KMS-11 (cell line): ENCODE data around the gene CFDP1.

Experiments used
- H2AFZ ChIP-seq: fragments of 200-600 bp; sonication (generic); 2 replicates; pipeline ENCODE4 v1.6.1; 2016; ENCODE audit warnings: antibody characterized with exemption, mixed run types, low read depth
- H3K27ac ChIP-seq: fragments of 200-600 bp; sonication (generic); 2 replicates; pipeline ENCODE4 v1.6.1; 2016; ENCODE audit warnings: mild to moderate bottlenecking, mixed run types
- H3K27me3 ChIP-seq: fragments of 200-600 bp; sonication (generic); 2 replicates; pipeline ENCODE4 v1.6.1; 2017; ENCODE audit warnings: mild to moderate bottlenecking, low read depth, mixed run types, moderate library complexity; ENCODE audit not compliant: insufficient read depth
- H3K36me3 ChIP-seq: fragments of 200-600 bp; sonication (generic); 2 replicates; pipeline ENCODE4 v1.6.1; 2017; ENCODE audit warnings: mild to moderate bottlenecking, mixed run types; ENCODE audit not compliant: insufficient read depth
- H3K4me1 ChIP-seq: fragments of 200-600 bp; sonication (generic); 2 replicates; pipeline ENCODE4 v1.6.1; 2016; ENCODE audit warnings: mild to moderate bottlenecking, low read depth, mixed run types; ENCODE audit not compliant: poor library complexity, severe bottlenecking
- H3K4me2 ChIP-seq: fragments of 200-600 bp; sonication (generic); 2 replicates; pipeline ENCODE4 v1.7.0; 2016; ENCODE audit warnings: mild to moderate bottlenecking, mixed run types
- H3K4me3 ChIP-seq: fragments of 200-600 bp; sonication (generic); IDR thresholded peaks from 2 replicates; pipeline ENCODE4 v1.6.1; 2017; ENCODE audit warnings: low read depth, low read length, mixed read lengths; ENCODE audit not compliant: insufficient read depth
- H3K79me2 ChIP-seq: fragments of 200-600 bp; sonication (generic); 2 replicates; pipeline ENCODE4 v1.6.1; 2016; ENCODE audit warnings: low read depth, mixed run types; ENCODE audit not compliant: insufficient read depth
- H3K9ac ChIP-seq: fragments of 200-600 bp; sonication (generic); 2 replicates; pipeline ENCODE4 v1.6.1; 2016; ENCODE audit warnings: mild to moderate bottlenecking, mixed run types
- H4K20me1 ChIP-seq: fragments of 200-600 bp; sonication (generic); 2 replicates; pipeline ENCODE4 v1.6.1; 2016; ENCODE audit warnings: mild to moderate bottlenecking, mixed run types; ENCODE audit not compliant: insufficient read depth
- TF ChIP-seq, protein P1 (sequence below): fragments of 200-600 bp; sonication (generic); conservative IDR thresholded peaks from 2 replicates; pipeline ENCODE4 v1.6.1; 2017; ENCODE audit warnings: low read depth, mild to moderate bottlenecking, antibody characterized with exemption, low read length, moderate library complexity, mixed read lengths

CFDP1 gene

DNA sequence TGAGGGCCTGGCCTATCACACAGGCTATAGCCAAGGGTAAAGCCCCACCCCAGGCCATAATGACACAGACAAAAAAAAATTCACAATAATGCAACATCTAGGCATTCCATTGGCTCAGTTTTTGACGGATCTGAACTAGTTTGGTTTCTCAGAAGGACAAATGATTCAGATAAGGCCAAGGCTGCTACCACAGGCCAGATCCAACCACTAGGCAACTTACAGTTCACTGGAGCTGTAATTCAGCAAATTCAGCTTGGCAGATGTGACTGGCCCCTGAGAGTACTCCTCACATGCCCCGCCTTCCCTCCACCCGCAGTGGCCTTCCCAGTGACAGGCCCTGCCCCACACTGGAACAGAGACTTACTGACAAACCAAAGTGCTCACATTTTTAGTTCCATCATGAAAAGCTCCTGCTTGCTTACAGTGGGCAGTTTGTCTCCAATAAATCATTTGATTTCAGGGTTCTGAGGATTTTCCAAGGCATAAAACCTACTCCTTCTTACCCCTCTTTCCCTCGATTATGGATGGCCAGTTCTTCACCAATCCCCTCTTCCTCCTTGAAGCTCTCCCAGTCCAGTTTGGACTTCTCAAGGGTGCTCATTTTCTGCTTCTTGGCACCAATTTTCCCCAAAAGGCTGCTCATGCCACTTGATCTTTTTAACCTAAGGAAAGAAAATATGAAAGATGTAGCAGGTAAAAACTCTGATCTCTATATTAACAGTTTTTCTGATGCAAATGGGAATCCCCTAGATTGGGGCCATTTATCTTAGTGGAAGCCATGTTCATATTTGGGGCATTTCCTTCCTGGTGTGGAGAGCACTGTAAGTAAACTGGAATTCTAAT, 128.6 kb downstream of the CFDP1 start:
- Histone ChIP-seq H4K20me1 (no peaks in the 10 kb centered on the region), H3K79me2 (no peaks in the 10 kb centered on the region), H3K27me3 (no peaks in the 10 kb centered on the region), H3K9ac (no peak overlapping the region), H3K36me3 (no peaks in the 10 kb centered on the region), H3K4me2 (no peak overlapping the region), H2AFZ (no peak overlapping the region), H3K4me1 (no peaks in the 10 kb centered on the region), H3K27ac (no peak overlapping the region), H3K4me3 (no peak overlapping the region)
- TF ChIP-seq, protein P1, sequence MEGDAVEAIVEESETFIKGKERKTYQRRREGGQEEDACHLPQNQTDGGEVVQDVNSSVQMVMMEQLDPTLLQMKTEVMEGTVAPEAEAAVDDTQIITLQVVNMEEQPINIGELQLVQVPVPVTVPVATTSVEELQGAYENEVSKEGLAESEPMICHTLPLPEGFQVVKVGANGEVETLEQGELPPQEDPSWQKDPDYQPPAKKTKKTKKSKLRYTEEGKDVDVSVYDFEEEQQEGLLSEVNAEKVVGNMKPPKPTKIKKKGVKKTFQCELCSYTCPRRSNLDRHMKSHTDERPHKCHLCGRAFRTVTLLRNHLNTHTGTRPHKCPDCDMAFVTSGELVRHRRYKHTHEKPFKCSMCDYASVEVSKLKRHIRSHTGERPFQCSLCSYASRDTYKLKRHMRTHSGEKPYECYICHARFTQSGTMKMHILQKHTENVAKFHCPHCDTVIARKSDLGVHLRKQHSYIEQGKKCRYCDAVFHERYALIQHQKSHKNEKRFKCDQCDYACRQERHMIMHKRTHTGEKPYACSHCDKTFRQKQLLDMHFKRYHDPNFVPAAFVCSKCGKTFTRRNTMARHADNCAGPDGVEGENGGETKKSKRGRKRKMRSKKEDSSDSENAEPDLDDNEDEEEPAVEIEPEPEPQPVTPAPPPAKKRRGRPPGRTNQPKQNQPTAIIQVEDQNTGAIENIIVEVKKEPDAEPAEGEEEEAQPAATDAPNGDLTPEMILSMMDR, result no peak

DNA sequence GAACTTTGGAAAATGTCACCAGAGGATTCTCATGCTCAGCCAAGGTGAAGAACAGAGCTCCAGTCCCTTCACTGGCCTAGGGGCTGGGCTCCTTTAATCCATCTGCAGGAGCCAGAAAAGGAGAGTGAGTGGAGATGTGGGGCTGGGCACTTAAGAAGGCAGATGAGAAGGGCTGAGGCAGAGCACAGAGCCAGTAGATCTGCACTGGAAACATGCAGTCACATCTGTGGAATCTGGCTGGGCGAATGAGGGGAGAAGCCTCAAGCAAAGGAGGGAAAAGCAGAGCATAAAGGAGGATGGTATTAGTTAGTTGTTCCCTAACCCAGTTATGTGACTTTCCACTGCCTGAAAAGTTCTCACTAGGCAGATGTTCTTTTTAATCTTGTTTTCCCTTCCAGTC, 131.5 kb downstream of the CFDP1 start:
- Histone ChIP-seq H3K36me3 (no peaks in the 10 kb centered on the region), H3K27me3 (no peaks in the 10 kb centered on the region), H2AFZ (no peak overlapping the region), H3K27ac (no peak overlapping the region), H3K4me1 (no peaks in the 10 kb centered on the region), H3K4me2 (no peak overlapping the region), H3K4me3 (no peak overlapping the region), H3K9ac (no peak overlapping the region), H3K79me2 (no peaks in the 10 kb centered on the region), H4K20me1 (no peaks in the 10 kb centered on the region)
- TF ChIP-seq, protein P1, result no peak

DNA sequence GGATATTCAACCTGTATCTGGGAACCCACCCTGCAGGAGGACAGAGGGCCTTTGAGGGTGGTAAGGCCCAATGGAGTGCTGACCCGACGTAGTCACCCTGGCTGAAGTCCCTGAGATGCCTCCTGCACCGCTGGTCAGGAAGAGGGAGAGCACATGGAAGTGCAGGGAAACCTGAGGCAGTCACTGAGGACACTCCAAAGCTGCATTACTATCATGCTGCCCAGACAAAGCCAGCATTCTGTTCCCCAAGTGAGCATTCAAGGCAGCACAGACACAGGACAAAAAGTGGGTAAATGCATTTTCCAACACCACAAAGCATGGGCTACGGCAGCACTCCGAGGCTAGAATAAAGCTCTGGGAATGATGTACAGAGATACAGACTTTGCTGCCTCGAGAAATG, 135.0 kb downstream of the CFDP1 start:
- TF ChIP-seq, protein P1, result no peak
- Histone ChIP-seq H3K4me3 (no peak overlapping the region), H3K4me2 (no peak overlapping the region), H2AFZ (no peak overlapping the region), H3K27ac (no peak overlapping the region), H3K9ac (no peak overlapping the region), H3K4me1 (no peaks in the 10 kb centered on the region), H3K79me2 (no peaks in the 10 kb centered on the region), H3K36me3 (no peaks in the 10 kb centered on the region), H3K27me3 (no peaks in the 10 kb centered on the region), H4K20me1 (no peaks in the 10 kb centered on the region)

DNA sequence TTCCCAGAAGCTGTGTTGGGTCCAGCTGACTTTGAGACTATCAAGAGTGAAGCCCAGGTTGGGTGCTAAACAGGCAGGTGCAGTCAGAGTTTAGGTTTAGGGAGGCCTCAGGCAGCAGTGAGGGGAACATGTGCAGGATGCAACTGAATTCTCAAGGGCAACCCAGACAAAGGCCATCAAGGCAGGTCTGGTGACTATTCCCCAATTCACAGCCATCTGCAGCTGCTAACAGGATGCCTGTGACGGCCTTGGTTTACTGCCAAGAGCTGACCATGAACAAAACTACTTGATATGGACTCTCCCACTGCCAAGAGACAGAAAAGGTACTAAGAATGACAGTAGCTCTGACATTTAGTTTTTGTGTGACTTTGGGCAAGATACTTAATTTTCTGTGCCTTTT, 136.7 kb downstream of the CFDP1 start:
- TF ChIP-seq, protein P1, result no peak
- H3K9ac ChIP-seq, result no peak overlapping the region
- no peaks in the 10 kb centered on the region for H3K4me1 ChIP-seq
- no peak overlapping the region for H3K27ac ChIP-seq
- H3K4me2 ChIP-seq, result no peak overlapping the region
- H3K4me3 ChIP-seq, result no peak overlapping the region
- H3K36me3 ChIP-seq, result no peaks in the 10 kb centered on the region
- H3K79me2 ChIP-seq, result no peaks in the 10 kb centered on the region
- no peaks in the 10 kb centered on the region for H4K20me1 ChIP-seq
- H3K27me3 ChIP-seq, result no peaks in the 10 kb centered on the region
- no peak overlapping the region for H2AFZ ChIP-seq
